SU-DHL-6 (cell line): Measurements from ENCODE around the gene ARF6.

Source experiments
- EZH2phosphoT487 ChIP-seq: fragments of 200-600 bp; sonication (generic), shearing (Covaris generic); conservative IDR thresholded peaks from 2 replicates; pipeline ENCODE4 v1.6.1; 2018; ENCODE audit warnings: mild to moderate bottlenecking, antibody characterized with exemption, low read length, moderate library complexity, mixed read lengths
- TF ChIP-seq, protein P1 (sequence below): fragments of 200-600 bp; sonication (generic); IDR thresholded peaks from one replicate; pipeline ENCODE4 v1.5.1; 2017; ENCODE audit warnings: antibody characterized with exemption, mild to moderate bottlenecking, low read length, moderate library complexity; ENCODE audit not compliant: insufficient read depth, poor library complexity, severe bottlenecking

DNA sequence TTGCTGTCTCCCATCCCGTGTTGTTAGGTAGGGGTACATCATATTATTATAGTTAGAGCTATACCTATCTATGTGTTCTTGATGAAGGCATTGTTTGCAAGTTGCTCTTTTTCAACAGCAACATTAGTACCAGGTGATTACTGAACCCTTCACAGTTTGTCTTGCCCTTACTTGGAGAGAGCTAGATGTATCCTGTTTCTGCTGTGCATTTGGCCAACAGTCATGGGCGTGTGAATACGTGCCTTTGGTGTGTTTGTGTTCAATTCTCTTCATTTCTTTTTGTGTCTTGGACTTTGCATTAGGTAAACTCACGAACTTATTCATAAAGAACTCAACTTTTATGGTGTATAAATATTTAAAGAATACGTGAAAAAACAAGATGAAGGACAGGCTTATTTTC lies 14.3 kb downstream of the ARF6 start:
- TF ChIP-seq, protein P1, sequence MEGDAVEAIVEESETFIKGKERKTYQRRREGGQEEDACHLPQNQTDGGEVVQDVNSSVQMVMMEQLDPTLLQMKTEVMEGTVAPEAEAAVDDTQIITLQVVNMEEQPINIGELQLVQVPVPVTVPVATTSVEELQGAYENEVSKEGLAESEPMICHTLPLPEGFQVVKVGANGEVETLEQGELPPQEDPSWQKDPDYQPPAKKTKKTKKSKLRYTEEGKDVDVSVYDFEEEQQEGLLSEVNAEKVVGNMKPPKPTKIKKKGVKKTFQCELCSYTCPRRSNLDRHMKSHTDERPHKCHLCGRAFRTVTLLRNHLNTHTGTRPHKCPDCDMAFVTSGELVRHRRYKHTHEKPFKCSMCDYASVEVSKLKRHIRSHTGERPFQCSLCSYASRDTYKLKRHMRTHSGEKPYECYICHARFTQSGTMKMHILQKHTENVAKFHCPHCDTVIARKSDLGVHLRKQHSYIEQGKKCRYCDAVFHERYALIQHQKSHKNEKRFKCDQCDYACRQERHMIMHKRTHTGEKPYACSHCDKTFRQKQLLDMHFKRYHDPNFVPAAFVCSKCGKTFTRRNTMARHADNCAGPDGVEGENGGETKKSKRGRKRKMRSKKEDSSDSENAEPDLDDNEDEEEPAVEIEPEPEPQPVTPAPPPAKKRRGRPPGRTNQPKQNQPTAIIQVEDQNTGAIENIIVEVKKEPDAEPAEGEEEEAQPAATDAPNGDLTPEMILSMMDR, result no peak
- TF ChIP-seq EZH2phosphoT487, result no peak
